GM12872 (cell line): Measurements from ENCODE around the gene STRN3.

ENCODE experiments used
- CTCF ChIP-seq: IDR thresholded peaks from 3 replicates; pipeline ENCODE4 v1.5.1; 2011; ENCODE audit warnings: low read depth, mild to moderate bottlenecking, low read length, moderate library complexity; ENCODE audit not compliant: insufficient read depth

Gene STRN3

GRCh38 chr14:30940886-30941285 is 85.3 kb downstream of the STRN3 start:
- no peak for TF ChIP-seq CTCF

- TF ChIP-seq CTCF = no peak
Observed at GRCh38 chr14:30938617-30939016, 87.6 kb downstream of the STRN3 start.

GRCh38 chr14:30935445-30935844 is 90.7 kb downstream of the STRN3 start:
- TF ChIP-seq CTCF = no peak

- TF ChIP-seq CTCF = no peak
Observed at GRCh38 chr14:30928462-30928861, 97.7 kb downstream of the STRN3 start.

- TF ChIP-seq CTCF = no peak
Observed at GRCh38 chr14:30925254-30925653, 100.9 kb downstream of the STRN3 start.

GRCh38 chr14:30921788-30922187 is 104.4 kb downstream of the STRN3 start:
- no peak for TF ChIP-seq CTCF

- TF ChIP-seq CTCF = no peak
Observed at GRCh38 chr14:30921305-30921704, 104.9 kb downstream of the STRN3 start.

- TF ChIP-seq CTCF = no peak
Observed at GRCh38 chr14:30915596-30915995, 110.6 kb downstream of the STRN3 start.
